ENCODE results near the gene RIIAD1.

- TF ChIP-seq CTCF (conservative IDR thresholded peaks at IDR 0.05; ENCODE audit: low read depth, low read length) (no peak), EZH2 (IDR thresholded peaks at IDR 0.05; ENCODE audit: low read length, unreplicated experiment) (no peak)
These were observed 7.4 kb upstream of the RIIAD1 start for GRCh38 chr1:151713874-151714273.

Measured in PC-3 (cell line).